ENCODE data around the gene CROCC2. TPM values are rescaled to one million over a fixed set of nuclear protein-coding genes. Genes with fewer than 3 reads are reported as not detected.

Gene CROCC2
- not detected in 2 replicates for total RNA-seq (2013; cell fraction: nucleolus; rRNA removed)
- total RNA-seq (2014; rRNA removed) (not detected in 2 replicates), total RNA-seq (2014; rRNA removed; fragmentation: Illumina TruSeq; extraction: Trizol) (not detected in 2 replicates), total RNA-seq (2021) (not detected in 2 replicates), polyA plus RNA-seq (2011; rRNA removed) (not detected in 2 replicates), polyA plus RNA-seq (2014; fragmentation: Illumina TruSeq; extraction: Trizol) (not detected in 2 replicates), polyA plus RNA-seq (2014; fragmentation: Nextera tagmentation; extraction: Ambion mirVana) (not detected), polyA plus RNA-seq (2014; rRNA removed) (not detected in 2 replicates), polyA plus RNA-seq (2016; fragmentation: Nextera tagmentation; extraction: Ambion mirVana) (not detected), polyA minus RNA-seq (2011; rRNA and poly(A)+ RNA removed) (not detected in 2 replicates), Bru-seq, nascent RNA (not detected), BruChase-seq, experiment 1, labeled RNA remaining after a 6-hour chase (not detected), BruChase-seq, experiment 2, labeled RNA remaining after a 2-hour chase (not detected)
- polyA plus RNA-seq (2011; ENCODE audit: low read depth), result not detected
- not detected in 2 replicates for polyA plus RNA-seq (2011; cell fraction: cytosol; rRNA removed)
- polyA plus RNA-seq (2011; cell fraction: nucleus; rRNA removed), result not detected in 2 replicates
- polyA plus RNA-seq (2012), result not detected in 2 replicates
- polyA minus RNA-seq (2011; cell fraction: cytosol; rRNA and poly(A)+ RNA removed), result not detected in 2 replicates
- not detected in 2 replicates for polyA minus RNA-seq (2011; cell fraction: nucleus; rRNA and poly(A)+ RNA removed)
- long read RNA-seq, experiment 1, result 0 reads
- long read RNA-seq, experiment 2, result 0 reads

DNA sequence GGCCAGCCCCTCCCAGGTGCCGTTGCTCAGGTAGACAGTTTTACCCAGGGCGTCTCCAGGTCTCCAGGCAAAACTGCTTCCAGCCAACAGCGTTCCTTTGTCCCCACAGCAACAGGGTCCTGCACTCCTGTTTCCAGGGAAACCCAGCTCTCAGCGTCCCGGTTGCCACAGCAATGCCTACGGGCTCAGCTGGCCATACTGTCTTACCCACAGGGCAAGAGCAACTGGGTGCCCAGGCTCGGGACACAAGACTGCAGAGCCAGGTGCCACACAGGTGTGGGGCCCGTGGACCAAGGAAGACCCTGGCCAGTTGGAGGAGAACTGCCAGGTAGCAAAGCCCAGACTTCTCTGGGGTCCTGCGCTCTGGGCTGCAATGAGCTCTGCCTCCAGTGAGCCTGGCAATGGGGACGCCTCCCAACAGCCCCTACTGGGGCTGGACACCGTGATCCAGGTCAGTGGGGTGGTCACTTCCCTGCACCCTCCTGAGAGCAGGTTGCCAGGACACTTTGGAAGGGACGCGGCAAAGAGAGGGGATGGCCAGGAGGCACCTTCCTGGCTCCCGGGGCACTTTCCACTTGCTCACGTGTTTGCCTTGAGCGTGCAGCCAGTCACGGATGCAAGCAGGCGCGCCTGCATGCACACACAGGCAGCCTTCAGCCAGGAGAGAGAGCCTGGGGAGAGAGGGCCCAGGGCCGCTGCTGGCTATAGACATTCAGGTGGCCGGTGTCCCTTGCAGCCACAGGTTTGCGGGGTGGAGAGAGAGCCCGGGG lies at the start of gene CROCC2:
CROCC2 (plus strand) TSS at position 196 of the 770 bp plus-strand sequence; CDS start at position 374, 178 bp downstream.
- Histone ChIP-seq H3K4me2 (ENCODE audit: control insufficient read depth, insufficient read depth) (no peak within 1 kb of the TSS), H3K27me3 (replicated peaks in 1 of 2; ENCODE audit: control insufficient read depth in 2 of 2, insufficient read depth in 2 of 2, low read length in 1 of 2) (no peaks in the 10 kb centered on the region), H4K20me1 (ENCODE audit: control insufficient read depth, insufficient read depth) (no peaks in the 10 kb centered on the region), H3K79me2 (ENCODE audit: control insufficient read depth, insufficient read depth, low read length) (no peaks in the 10 kb centered on the region), H3K36me3 (ENCODE audit: control insufficient read depth in 2 of 2, insufficient read depth in 2 of 2, low read length in 1 of 2) (no peaks in the 10 kb centered on the region), H2AFZ (ENCODE audit: control insufficient read depth, low read depth, low read length) (no peak within 1 kb of the TSS), H3K4me3 (no peak within 1 kb of the TSS), H3K4me1 (ENCODE audit: control insufficient read depth, insufficient read depth, low read length) (no peaks in the 10 kb centered on the region), H3K27ac (ENCODE audit: control insufficient read depth, insufficient read depth) (no peak within 1 kb of the TSS), H3K9ac (ENCODE audit: control insufficient read depth, insufficient read depth, low read length) (no peak within 1 kb of the TSS), H3K9me3 (replicated peaks; ENCODE audit: control insufficient read depth, insufficient read depth, low read length) (no peaks in the 10 kb centered on the region)
- ChIA-PET CTCF (no interaction called here), RAD21 (ENCODE audit: unreplicated experiment) (no interaction called here), POLR2A (no interaction called here), SMC1A (ENCODE audit: uncharacterized antibody, unreplicated experiment) (no interaction called here)
- in situ Hi-C loops (cut with MboI) (no loop called here), intact Hi-C loops (cut with micrococcal nuclease; ENCODE audit: unreplicated experiment) (no loop called here)
- DNase-seq (ENCODE audit: low read depth, low spot score) (no peak), FAIRE-seq (no peak), ATAC-seq (no peak)
- WGBS (ENCODE audit: insufficient coverage, insufficient replicate concordance, low lambda C conversion rate, missing lambda C conversion rate), result 46% methylated on average over 23 of the region's 23 CpGs
- no TSS peak for BruUV-seq (replicated peaks)
- TF ChIP-seq NR2F1 (conservative IDR thresholded peaks at IDR 0.05) (no peak), BACH1 (IDR thresholded peaks at IDR 0.05; ENCODE audit: borderline replicate concordance) (no peak), PAX8 (IDR thresholded peaks at IDR 0.05) (no peak), ZNF384 (IDR thresholded peaks at IDR 0.05; ENCODE audit: borderline replicate concordance, low read depth, low read length) (no peak), ZSCAN29 (IDR thresholded peaks at IDR 0.05) (no peak), IRF4 (IDR thresholded peaks at IDR 0.05; ENCODE audit: low read depth, low read length) (no peak), SKIL (IDR thresholded peaks at IDR 0.05; ENCODE audit: low read depth, poor library complexity, severe bottlenecking) (no peak), CHD1 (IDR thresholded peaks at IDR 0.05; ENCODE audit: low read depth, low read length) (no peak), EED (IDR thresholded peaks at IDR 0.05; ENCODE audit: low read depth) (no peak), SUZ12 (IDR thresholded peaks at IDR 0.05; ENCODE audit: unreplicated experiment) (no peak), MTA2 (IDR thresholded peaks at IDR 0.05; ENCODE audit: low read depth) (no peak)
- TF ChIP-seq, protein P1, sequence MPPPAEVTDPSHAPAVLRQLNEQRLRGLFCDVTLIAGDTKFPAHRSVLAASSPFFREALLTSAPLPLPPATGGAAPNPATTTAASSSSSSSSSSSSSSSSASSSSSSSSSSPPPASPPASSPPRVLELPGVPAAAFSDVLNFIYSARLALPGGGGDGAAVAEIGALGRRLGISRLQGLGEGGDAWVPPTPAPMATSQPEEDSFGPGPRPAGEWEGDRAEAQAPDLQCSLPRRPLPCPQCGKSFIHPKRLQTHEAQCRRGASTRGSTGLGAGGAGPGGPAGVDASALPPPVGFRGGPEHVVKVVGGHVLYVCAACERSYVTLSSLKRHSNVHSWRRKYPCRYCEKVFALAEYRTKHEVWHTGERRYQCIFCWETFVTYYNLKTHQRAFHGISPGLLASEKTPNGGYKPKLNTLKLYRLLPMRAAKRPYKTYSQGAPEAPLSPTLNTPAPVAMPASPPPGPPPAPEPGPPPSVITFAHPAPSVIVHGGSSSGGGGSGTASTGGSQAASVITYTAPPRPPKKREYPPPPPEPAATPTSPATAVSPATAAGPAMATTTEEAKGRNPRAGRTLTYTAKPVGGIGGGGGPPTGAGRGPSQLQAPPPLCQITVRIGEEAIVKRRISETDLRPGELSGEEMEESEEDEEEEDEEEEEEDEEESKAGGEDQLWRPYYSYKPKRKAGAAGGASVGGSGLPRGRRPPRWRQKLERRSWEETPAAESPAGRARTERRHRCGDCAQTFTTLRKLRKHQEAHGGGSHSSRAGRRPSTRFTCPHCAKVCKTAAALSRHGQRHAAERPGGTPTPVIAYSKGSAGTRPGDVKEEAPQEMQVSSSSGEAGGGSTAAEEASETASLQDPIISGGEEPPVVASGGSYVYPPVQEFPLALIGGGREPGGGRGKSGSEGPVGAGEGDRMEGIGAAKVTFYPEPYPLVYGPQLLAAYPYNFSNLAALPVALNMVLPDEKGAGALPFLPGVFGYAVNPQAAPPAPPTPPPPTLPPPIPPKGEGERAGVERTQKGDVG (CRISPR knock-in tag; IDR thresholded peaks at IDR 0.05), result no peak

Measured in GM12878 (cell line).